22Rv1 (cell line): ENCODE measurements around the gene AZIN2.

Experiments
- H3K27ac ChIP-seq: fragments of 450-650 bp; 2 replicates; pipeline ENCODE4 v1.5.1; 2017
- CTCF ChIP-seq: fragments of 450-650 bp; IDR thresholded peaks from 2 replicates; pipeline ENCODE4 v1.5.1; 2017; ENCODE audit warnings: mild to moderate bottlenecking
- ZFX ChIP-seq: fragments of 450-650 bp; IDR thresholded peaks from 2 replicates; pipeline ENCODE4 v1.6.1; 2017; ENCODE audit warnings: antibody characterized with exemption, borderline replicate concordance

The AZIN2 gene

DNA sequence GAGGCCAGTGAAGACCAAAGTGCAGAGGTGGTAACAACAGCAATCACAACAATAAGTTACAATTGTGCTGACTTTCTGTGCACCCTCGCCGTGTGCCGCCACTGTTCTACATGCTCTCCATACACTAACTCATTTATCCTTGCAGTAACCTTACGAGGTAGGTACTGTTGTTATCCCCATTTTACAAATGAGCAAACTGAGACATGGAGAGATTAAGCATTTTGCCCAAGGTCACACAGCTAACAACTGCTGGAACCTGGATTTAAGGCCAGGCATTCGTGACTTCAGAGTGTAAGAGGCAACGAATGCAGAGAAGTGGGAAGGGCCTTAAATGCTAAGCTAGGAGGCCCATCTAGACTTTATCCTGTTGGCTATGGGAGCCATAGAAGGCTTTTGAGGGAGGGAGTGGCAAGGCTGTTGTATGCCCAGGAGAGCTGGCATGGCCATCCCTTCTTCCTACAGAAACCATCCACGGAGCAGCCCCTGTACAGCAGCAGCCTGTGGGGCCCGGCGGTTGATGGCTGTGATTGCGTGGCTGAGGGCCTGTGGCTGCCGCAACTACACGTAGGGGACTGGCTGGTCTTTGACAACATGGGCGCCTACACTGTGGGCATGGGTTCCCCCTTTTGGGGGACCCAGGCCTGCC, 36.6 kb downstream of the AZIN2 start:
- no peak overlapping the region for H3K27ac ChIP-seq
- TF ChIP-seq CTCF (no peak), ZFX (no peak)

DNA sequence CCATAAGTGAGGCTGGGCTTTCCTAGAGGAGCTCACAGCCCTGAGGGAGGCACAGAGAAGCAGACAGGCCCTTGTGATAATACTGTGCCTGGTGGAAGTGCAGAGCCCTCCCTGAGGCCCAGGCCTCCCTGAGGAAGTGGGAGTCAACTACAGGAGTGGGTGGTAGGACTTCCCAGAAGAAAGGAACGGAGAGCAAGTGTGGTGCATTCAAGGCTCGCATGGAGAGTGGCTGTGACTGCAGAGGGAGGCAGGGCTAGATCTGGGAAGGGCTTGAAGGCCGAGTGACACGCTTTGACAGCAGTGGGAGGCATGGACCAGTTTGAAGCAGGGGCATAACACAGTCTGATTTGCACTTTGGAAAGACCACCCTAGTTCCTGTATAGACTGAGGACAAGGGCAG, 37.3 kb downstream of the AZIN2 start:
- TF ChIP-seq ZFX = no peak
- TF ChIP-seq CTCF = no peak
- no peak overlapping the region for H3K27ac ChIP-seq

GRCh38 chr1:33119050-33119449, 38.1 kb downstream of the AZIN2 start:
- no peak overlapping the region for H3K27ac ChIP-seq
- TF ChIP-seq ZFX (no peak), CTCF (no peak)

DNA sequence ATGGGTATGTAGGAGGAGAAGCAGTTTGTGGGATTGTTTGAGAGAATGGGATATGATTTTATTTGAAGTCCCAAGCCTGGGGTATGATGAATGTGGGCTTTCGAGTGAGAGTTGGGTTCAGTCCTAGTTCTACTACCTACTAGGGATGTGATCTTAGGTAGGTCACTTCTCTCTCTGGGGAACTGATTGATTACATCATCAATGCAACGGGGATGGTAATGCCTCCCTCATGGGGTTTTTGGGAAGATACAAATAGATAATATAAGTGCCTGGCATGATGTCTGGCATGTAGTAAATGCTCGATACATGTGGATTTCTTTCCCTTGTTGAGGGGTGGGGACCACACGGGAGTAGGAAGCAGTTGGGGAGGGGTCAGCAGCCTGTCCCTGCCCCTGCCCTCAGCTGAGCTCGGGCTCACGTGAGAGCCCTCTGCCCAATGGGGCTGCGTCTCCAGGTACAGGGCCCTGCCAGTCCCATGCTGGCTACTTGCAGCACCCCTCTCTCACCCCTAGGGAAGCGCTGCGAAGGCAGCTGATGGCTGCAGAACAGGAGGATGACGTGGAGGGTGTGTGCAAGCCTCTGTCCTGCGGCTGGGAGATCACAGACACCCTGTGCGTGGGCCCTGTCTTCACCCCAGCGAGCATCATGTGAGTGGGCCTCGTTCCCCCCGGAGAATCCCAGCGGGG, 38.7 kb downstream of the AZIN2 start:
- no peak for TF ChIP-seq ZFX
- no peak for TF ChIP-seq CTCF
- H3K27ac ChIP-seq = no peak overlapping the region

DNA sequence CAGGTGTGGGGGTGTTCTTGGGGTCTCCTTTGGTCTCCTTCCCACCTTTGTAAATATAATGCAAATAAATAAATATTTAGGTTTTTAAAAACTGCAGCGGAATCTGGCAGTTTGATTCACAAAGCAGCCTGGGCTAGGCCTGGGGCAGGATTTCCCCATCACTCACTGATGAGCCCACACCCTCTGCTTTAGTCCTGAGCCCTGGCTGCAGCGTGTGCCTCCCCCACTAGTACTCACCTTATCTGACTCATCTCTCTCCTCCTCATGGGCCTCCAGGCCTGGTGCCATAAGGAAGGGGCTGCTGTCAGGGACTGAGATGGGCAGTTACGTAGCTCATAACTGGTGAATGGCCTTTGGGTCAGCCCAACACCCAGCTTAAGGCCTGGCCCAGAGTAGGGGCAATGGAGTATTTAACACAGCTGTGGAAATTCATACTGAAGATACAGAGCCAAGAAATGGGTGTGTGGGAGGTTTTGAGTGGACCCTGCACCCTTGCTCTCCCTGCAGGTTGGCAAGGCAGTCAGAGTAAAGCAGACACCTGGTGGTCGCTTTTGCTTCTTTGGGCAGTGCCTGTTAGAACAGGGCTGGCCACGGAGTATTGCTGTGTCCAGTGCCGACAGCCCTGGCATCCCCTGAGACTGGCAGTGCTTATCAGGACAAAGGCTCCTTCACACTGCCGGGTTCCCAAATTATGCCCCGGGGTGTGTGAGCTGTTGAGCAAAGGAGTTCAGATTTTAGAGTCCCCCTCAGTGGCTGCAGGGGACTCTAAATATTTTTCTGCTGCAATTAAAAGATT, 39.7 kb downstream of the AZIN2 start:
- TF ChIP-seq CTCF (no peak), ZFX (no peak)

GRCh38 chr1:33121728-33122127, 40.8 kb downstream of the AZIN2 start:
- no peak for TF ChIP-seq CTCF
- TF ChIP-seq ZFX = no peak
- H3K27ac ChIP-seq = no peak overlapping the region

More for the DNA sequence above, 39.7 kb downstream of the AZIN2 start:
- no peak overlapping the region for H3K27ac ChIP-seq
